ENCODE data around the gene JAZF1.

DNA sequence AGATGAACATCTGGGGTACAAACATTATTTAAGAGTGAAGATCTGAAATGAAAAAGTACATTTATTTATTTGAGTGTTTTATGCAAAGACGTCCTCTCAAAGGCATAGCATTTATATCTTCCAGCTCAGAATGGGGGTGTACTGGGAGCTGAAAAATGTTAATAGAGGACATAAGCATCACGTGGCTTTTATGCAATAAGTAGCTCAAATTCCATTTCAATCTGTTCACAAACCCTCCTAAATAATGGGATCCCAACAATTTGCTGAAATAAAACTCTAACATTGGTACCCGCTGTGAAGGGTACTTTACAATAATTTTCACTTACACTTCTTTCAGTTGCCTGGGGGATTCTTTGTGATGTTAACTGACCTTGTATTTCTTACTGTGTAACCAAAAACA is 268.7 kb downstream of the JAZF1 start:
- TF ChIP-seq, protein P1, sequence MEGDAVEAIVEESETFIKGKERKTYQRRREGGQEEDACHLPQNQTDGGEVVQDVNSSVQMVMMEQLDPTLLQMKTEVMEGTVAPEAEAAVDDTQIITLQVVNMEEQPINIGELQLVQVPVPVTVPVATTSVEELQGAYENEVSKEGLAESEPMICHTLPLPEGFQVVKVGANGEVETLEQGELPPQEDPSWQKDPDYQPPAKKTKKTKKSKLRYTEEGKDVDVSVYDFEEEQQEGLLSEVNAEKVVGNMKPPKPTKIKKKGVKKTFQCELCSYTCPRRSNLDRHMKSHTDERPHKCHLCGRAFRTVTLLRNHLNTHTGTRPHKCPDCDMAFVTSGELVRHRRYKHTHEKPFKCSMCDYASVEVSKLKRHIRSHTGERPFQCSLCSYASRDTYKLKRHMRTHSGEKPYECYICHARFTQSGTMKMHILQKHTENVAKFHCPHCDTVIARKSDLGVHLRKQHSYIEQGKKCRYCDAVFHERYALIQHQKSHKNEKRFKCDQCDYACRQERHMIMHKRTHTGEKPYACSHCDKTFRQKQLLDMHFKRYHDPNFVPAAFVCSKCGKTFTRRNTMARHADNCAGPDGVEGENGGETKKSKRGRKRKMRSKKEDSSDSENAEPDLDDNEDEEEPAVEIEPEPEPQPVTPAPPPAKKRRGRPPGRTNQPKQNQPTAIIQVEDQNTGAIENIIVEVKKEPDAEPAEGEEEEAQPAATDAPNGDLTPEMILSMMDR (IDR thresholded peaks at IDR 0.05; ENCODE audit: low read length): no peak
- no peak for TF ChIP-seq EZH2 (IDR thresholded peaks at IDR 0.05; ENCODE audit: borderline replicate concordance, low read length)

Data from OCI-LY1 (cell line).